GM18526 (cell line): Measurements from ENCODE around the gene CGREF1.

Experiments
- POLR2A ChIP-seq: IDR thresholded peaks from 3 replicates; pipeline ENCODE4 v1.6.1; 2011; ENCODE audit not compliant: insufficient read length; ENCODE audit errors: extremely low read depth

Gene CGREF1

DNA sequence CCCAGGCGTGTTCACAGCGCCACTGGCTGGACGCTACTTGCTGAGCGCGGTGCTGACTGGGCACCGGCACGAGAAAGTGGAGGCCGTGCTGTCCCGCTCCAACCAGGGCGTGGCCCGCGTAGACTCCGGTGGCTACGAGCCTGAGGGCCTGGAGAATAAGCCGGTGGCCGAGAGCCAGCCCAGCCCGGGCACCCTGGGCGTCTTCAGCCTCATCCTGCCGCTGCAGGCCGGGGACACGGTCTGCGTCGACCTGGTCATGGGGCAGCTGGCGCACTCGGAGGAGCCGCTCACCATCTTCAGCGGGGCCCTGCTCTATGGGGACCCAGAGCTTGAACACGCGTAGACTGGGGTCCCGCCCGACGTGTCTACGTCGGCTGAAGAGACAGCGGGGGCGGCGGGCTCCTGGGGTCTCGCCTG lies 33.2 kb downstream of the CGREF1 start:
- no peak for TF ChIP-seq POLR2A

DNA sequence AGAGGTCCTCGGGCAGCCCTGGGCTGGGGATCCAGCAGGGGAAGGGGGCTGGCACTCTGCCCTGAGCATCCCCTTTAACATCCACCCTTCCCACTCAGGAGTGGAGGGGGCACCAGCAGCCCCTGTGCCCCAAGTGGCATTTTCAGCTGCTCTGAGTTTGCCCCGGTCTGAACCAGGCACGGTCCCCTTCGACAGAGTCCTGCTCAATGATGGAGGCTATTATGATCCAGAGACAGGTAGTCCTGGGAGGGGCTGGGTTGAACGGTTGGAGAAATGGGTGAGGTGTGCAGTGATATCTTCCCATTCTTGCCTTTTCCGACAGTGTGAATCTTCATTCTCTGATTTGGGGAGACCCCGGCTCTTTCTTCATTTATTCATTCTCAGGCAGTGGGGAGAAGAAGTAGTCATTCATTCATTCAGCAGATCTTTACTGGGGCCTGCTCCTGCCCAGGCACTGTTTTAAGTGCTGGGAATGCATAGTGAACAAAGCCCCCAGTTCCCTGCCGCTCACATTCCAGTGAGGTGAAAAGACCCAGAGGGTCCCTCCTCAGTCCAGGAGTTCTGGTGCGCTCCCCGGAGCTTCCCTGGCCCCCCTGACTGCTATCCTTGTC lies 33.8 kb downstream of the CGREF1 start:
- no peak for TF ChIP-seq POLR2A

DNA sequence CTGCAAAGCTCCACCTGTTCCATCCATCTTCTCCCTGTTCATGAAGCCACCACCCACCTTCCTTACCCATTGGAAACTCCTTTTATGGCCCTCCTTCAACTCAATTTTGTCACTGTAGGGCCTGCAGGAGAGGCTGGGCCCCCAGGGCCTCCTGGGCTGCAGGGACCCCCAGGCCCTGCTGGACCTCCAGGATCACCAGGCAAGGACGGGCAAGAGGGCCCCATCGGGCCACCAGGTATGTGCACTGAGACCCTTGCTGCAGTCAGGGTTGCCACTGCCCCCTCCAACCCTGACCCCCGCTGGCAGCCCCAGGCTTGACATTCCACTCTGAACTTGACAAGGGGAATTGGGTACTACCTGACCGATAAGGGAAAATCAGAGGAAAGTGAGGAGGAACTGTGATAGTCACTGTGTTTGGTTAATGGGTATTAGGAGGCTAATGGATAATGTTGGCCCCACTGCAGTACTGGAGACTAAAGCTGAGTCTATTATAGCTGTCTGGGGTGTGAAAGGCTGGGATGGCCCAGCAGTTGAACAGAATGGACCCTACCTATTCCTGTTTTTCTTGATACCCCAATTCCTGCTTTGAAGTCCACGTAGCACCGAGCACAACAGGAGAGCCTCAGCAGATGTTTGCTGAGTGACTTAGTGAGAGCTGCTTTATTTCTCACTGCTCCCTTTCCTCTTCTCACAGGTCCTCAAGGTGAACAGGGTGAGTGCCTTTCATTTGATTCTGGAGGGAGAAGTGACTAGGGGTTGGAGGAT lies 34.4 kb downstream of the CGREF1 start:
- TF ChIP-seq POLR2A = no peak

DNA sequence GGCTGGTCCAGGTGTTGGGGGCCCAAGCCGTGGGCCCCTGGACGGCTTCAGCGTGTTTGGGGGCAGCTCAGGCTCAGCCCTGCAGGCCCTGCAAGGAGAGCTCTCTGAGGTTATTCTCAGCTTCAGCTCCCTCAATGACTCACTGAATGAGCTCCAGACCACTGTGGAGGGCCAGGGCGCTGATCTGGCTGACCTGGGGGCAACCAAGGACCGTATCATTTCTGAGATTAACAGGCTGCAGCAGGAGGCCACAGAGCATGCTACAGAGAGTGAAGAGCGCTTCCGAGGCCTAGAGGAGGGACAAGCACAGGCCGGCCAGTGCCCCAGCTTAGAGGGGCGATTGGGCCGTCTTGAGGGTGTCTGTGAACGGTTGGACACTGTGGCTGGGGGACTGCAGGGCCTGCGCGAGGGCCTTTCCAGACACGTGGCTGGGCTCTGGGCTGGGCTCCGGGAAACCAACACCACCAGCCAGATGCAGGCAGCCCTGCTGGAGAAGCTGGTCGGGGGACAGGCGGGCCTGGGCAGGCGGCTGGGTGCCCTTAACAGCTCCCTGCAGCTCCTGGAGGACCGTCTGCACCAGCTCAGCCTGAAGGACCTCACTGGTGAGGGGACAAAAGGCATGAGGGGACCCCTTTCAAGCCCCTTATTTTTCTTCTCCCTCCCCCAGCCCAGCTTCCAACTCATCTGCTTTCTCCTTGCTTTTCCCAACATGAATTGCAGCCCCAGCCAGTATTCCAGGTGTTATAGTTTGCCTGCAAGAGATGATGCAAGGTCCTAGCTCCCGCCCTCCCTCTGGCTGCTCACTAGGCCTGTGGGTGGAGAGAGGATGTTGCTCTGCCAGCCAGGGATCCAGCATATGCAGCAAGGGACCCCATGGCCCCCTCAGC lies 35.3 kb downstream of the CGREF1 start:
- no peak for TF ChIP-seq POLR2A

DNA sequence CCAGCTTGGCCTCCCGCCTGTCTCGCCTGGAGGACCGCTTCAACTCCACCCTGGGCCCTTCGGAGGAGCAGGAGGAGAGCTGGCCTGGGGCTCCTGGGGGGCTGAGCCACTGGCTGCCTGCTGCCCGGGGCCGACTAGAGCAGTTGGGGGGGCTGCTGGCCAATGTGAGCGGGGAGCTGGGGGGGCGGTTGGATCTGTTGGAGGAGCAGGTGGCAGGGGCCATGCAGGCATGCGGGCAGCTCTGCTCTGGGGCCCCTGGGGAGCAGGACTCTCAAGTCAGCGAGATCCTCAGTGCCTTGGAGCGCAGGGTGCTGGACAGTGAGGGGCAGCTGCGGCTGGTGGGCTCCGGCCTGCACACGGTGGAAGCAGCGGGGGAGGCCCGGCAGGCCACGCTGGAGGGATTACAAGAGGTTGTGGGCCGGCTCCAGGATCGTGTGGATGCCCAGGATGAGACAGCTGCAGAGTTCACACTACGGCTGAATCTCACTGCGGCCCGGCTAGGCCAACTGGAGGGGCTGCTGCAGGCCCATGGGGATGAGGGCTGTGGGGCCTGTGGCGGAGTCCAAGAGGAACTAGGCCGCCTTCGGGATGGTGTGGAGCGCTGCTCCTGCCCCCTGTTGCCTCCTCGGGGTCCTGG lies 36.0 kb downstream of the CGREF1 start:
- TF ChIP-seq POLR2A = no peak

DNA sequence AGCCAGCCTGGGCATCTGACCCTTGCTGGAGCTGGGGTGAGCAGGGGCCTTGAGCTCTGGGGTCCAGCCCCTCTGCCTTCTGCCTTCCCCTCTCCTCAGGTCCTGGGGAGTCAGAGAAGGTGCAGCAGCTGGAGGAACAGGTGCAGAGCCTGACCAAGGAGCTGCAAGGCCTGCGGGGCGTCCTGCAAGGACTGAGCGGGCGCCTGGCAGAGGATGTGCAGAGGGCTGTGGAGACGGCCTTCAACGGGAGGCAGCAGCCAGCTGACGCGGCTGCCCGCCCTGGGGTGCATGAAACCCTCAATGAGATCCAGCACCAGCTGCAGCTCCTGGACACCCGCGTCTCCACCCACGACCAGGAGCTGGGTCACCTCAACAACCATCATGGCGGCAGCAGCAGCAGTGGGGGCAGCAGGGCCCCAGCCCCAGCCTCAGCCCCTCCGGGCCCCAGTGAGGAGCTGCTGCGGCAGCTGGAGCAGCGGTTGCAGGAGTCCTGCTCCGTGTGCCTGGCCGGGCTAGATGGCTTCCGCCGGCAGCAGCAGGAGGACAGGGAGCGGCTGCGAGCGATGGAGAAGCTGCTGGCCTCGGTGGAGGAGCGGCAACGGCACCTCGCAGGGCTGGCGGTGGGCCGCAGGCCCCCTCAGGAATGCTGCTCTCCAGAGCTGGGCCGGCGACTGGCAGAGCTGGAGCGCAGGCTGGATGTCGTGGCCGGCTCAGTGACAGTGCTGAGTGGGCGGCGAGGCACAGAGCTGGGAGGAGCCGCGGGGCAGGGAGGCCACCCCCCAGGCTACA lies 36.8 kb downstream of the CGREF1 start:
- no peak for TF ChIP-seq POLR2A

- TF ChIP-seq POLR2A = no peak
Measured at GRCh38 chr2:27080603-27080936, 38.4 kb downstream of the CGREF1 start.

- no peak for TF ChIP-seq POLR2A
Measured at GRCh38 chr2:27080140-27080469, 38.8 kb downstream of the CGREF1 start.

DNA sequence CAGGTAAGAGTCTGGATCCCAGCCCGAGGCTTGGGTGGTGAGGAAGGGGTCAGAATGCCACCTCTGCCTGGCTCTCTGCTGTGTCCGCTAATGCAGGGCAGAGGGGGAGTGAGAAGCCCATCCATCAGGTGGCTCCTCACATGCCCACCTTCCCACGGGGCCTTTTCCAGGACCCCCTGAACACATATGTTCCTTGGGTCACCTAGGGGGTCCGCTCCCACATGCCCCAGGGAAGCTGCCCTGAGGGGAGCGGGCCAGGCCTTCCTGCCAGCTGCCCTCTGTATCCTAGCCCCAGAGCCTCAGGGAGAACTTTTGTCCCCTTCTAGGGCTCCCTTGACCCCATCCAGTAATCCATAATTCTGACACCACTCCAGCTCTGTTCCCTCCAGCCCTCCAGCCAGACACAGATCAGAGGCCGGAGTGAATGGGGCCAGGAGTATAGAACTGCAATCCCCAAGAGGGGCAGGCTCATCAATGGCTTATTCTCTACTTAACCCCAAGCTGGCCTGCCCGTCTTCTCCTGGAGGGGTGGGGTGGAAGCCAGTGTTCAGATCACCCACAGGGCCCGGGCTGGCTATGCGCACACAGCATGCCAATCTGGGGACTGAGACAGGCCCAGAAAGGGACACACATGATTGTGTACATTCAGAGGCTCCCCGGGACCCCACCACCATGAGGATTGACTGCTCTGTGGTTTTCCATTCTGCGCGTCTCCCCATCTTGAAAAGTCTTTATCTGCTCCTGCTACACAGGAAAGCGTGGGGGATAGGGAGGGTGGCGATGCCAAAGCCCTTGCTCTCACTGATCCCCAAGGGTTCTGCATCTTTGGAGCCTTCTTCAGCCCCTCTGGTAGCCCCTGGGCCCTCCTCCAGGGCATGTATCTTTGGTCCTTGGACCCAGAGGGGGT lies 39.4 kb downstream of the CGREF1 start:
- no peak for TF ChIP-seq POLR2A

DNA sequence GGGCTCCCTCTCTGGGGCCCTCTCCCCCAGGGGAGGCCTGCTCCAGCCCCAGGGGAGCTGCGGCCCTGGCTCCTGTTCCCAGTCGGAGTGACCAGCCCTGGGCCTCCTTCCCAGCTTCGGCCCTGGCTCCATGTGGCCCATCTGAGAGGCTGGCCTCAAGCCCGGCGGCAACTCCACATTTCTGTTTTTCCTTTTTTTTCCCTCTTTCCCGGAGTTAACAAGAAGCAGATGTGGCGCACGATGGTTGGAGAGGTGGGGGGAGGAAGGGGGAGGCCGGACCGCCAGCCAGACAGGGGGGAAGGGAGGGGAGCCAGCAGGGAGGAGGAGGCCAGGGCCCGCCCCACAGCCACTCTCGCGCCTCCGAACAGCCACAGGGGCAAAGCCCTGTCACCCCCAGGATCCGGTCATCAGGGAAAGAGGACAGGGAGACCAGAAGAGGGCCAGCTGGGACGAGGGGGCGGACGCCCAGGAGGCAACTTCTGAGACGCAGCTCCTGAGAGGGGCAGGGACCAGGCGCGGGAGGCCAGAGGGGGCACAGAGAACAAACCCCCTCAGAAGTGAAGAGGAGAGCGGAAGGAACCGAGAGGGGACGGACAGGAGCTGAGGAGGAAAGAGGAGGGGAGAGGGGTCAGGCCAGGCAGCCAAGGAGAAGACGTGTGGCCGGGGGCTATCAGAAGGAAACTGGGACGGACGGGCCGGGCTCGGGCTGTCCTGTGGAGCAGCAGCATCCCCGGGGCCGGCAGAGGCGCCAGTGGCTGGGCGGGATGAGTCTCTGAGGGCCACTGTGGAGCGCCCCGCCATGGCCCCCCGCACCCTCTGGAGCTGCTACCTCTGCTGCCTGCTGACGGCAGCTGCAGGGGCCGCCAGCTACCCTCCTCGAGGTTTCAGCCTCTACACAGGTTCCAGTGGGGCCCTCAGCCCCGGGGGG lies 40.4 kb downstream of the CGREF1 start, which contains the start of gene EMILIN1:
Gene EMILIN1 (plus strand): TSS at position 349 of the 928 bp plus-strand sequence. CDS start 451 bp downstream, at position 800.
- TF ChIP-seq POLR2A = no peak

DNA sequence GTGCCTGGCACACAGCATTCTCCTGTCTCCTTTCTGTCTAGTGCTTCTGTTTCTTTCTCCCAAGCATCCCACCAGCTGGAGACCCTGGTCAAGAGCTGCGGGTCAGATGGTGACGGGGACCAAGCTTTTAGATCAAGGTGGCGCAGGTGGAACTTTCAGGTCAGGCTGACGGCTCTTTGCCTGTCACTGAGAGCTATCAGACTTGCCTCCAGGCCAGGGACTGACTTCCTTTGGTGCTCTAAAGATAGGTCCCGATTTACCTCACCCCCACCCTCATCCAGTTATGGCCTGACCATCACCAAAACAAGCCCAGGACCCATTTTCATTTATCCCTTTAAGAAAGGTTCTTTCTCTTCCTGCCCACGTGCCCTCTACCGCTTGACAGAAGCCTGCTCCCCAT lies 41.7 kb downstream of the CGREF1 start:
- TF ChIP-seq POLR2A = no peak

DNA sequence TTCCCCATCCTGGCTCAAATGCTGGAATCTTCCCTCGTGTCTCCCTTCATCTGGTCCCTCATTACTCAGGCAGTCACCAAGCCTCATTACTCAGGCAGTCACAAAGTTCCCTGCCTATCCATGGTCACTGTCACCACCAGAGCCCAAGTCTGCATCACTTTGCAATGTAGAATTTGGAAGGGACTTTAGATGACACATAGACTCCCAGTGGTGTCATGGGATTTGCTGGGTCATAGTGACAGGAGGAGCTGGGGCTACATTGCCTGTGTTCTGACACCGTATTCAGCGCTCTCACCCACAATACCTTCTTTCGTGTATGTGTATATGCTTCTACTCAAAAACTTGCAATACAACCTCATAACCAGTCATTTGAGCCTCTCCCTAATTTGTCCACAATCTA lies 42.6 kb downstream of the CGREF1 start:
- no peak for TF ChIP-seq POLR2A
